Measurements from ENCODE around the gene ARG2.

Gene ARG2

DNA sequence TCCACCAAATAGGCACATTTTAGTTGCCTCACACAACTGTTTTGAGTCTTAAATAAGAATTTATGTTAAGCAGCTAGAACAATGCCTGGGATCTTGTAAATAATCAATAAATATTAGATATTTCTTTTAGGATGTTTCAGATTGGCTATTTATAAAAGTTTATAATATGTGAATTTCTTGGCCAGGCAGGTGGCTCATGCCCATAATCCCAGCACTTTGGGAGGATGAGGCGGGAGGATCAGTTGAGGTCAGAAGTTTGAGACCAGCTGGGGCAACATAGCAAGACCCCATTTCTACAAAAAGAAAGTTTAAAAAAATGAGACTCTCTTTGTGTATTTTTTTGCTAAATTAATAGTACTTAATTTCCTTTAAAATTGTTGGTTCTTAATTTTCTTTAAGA is 21.8 kb downstream of the ARG2 start:
- no peak for DNase-seq

DNA sequence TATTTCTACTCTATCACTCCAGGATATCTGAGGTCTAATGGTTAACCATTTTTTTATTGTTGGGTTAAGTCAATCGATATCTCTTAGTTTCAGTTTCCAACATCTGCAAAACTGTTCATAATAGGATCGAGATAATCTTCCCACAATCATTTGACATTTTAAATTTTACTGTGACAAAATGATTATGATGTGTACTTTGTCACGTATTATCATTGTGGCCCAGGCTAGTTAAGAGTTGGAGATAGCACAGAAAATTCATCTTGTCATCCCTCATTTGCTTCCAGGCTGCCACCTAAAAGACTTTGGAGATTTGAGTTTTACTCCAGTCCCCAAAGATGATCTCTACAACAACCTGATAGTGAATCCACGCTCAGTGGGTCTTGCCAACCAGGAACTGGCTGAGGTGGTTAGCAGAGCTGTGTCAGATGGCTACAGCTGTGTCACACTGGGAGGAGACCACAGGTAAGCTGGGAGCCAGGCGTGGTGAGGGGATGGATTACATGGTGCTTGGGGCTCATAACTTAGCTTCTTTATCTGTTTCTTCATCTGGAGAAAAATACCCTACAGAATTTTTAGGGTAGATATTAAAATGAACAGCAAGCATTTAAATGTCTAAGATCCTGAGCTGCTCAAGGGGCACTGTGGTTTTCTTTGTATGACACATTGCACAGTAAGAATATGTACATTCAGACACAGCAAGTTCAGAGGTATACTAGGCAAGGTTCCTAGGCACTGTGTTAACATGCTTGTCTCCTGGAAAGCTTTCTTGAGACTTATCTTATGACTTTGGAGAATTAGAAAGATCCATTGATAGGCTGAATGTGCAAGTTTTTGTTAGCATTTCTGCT is 22.4 kb downstream of the ARG2 start:
- no peak for DNase-seq

DNA sequence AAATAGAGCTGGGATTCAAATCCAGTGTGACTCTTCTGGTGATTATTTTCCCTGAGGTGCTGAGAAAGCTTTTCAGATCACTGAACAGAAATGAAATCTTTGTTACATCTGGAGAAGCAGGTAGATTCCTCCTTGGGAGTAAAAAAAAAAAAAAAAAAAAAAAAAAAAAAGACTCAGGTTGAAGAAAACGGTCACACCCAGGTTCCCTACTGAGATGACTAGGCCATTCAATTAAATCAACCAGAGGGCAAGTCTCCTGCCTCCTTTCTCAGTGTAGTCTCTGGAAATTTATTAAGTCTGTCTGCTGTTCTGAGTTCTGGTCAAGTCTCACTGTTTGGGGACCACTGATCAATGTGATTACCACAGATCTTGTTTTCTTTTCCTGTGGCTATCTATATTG is 24.0 kb downstream of the ARG2 start:
- DNase-seq, result no peak

DNA sequence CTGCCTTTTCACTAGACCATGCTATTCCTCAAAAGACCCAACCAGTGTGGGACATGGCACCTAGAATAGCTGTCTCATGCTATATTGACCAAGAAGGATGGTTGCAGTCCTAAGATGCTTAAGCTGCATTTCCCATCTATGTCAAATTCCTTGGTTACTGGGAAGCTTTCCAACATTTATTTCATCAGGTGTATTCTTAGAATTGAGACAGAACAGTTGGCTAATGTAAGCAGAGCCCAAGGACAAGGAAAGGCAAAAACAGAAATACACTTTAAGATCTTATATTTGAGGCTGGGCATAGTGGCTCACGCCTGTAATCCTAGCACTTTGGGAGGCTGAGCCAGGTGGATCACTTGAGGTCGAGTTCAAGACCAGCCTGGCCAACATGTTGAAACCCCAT is 24.7 kb downstream of the ARG2 start:
- peak; percentile 11 for DNase-seq

- no peak for DNase-seq
These were observed 25.7 kb downstream of the ARG2 start for GRCh38 chr14:67645414-67645813.

DNA sequence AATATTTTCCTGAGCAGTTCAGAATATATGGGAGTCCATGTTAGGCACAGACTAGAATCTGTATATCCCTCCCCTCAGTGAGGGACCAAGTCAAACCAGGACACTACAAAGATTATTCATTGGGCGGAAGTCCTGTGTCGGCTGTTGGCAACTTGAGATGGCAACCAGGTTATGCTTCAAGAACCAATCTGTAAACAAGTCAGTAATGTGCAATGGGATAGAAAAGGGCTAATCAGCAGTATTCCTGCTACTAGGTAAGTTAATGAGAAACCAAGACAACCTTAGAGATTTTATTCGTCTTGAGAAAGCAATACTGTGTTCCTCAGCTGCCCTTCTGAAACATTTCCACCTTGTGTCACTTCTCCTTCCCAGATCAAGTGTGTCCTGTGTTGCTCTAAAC is 26.4 kb downstream of the ARG2 start:
- DNase-seq, result no peak

- DNase-seq, result no peak
These were observed 30.4 kb downstream of the ARG2 start for GRCh38 chr14:67650151-67650550.

DNA sequence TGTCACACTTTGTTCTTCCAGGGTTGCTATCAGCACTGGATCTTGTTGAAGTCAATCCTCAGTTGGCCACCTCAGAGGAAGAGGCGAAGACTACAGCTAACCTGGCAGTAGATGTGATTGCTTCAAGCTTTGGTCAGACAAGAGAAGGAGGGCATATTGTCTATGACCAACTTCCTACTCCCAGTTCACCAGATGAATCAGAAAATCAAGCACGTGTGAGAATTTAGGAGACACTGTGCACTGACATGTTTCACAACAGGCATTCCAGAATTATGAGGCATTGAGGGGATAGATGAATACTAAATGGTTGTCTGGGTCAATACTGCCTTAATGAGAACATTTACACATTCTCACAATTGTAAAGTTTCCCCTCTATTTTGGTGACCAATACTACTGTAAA is 31.0 kb downstream of the ARG2 start:
- peak; percentile 77 for DNase-seq

- no peak for DNase-seq
These were observed 32.5 kb downstream of the ARG2 start for GRCh38 chr14:67652189-67652588.

DNA sequence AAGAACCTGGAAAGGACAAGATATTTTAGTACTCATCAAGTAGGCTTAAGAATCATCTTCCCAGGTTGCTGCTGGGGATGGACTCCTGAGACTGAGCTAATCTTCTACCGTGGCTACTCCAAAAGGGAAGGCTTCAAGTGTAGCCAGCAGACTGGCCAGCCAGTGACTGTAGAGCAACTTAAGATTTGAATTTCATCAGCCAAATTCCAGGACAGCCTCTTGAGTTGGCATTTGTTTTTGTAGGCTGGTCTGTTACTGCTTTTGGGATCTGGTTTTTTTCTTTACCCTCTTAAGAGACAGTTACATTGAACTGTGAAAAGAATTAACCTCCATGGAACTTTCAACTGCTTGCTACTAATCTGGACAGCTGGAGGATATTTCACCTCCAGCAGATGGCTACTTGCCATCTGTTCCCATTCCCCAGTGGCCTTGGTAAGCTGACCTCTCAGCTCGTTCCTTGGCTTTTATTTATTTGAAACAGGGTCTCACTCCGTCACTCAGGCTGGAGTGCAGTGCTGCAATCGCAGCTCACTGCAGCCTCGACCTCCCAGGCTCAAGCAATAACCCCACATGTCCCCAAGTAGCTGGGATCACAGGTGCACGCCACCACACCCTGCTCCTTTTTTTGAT is 34.0 kb downstream of the ARG2 start:
- DNase-seq, result peak; percentile 57

- no peak for DNase-seq
These were observed 43.9 kb downstream of the ARG2 start for GRCh38 chr14:67663633-67664032.

DNA sequence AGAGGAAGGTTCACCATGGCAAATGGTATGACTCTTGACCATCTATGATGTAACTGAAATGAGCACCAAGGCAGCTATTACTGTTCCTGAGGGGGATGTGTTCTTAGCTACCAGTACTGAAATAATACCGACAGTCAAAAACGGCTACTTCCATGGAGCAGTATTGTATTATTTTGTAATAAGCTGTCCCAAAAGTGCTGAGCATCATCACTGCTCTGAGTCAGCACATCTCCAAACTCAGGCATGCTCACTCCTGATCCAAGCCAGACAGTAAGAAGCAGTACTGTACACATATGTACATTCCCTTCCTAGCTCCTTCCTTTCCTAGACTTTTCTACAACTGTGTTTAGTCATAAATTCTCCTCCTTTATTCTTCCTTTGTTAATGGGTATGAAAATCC is 46.1 kb downstream of the ARG2 start:
- DNase-seq, result peak; percentile 58

- peak; percentile 59 for DNase-seq
These were observed 47.2 kb downstream of the ARG2 start for GRCh38 chr14:67666750-67667449.

GRCh38 chr14:67668559-67668958 is 48.8 kb downstream of the ARG2 start:
- no peak for DNase-seq

- DNase-seq, result peak; percentile 17
These were observed 53.7 kb downstream of the ARG2 start for GRCh38 chr14:67673451-67673850.

GRCh38 chr14:67674139-67674479 is 54.4 kb downstream of the ARG2 start:
- peak; percentile 61 for DNase-seq

GRCh38 chr14:67674480-67675218 is 54.9 kb downstream of the ARG2 start, which contains the start of gene VTI1B:
Gene VTI1B (minus strand): TSS chr14:67674632. CDS start chr14:67674489, 143 bp downstream.
- DNase-seq, result peak; percentile 77

GRCh38 chr14:67675219-67675582 is 55.5 kb downstream of the ARG2 start:
- DNase-seq, result no peak

DNA sequence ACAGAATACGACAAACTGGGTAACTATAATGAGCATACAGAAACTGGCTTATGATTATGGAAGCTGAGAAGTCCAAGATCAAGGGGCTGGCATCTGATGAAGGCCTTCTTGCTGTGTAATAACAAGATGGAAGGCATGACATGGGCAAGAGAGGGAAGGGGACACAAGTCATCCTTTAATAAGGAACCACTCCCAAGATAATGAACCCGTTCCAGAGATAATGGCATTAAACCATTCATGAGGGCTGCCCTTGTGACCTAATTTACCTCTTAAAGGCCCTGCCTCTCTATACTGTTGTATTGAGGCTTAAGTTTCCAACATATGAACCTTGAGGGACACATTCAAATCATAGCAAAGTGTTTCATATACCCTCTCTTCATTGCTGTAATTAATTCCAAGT is 59.3 kb downstream of the ARG2 start:
- no peak for DNase-seq

- DNase-seq, result peak; percentile 61
These were observed 60.4 kb downstream of the ARG2 start for GRCh38 chr14:67680121-67680602.

DNA sequence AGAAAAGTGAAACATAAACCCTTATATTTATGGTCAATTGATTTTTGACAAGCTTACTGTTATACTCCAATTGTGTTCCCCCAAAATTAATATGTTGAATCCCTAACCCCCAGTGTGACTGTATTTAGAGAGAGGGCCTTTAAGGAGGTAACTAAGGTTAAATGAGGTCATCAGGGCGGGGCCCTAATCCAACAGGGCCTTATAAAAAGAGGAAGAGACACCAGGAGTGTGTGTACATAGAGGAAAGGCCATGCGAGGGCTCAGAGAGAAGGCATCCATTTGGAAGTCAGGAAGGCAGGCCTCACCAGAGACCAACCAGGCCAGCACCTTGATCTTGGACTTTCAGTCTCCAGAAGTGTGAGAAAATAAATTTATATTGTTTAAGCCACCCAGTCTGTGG is 61.2 kb downstream of the ARG2 start:
- no peak for DNase-seq

DNA sequence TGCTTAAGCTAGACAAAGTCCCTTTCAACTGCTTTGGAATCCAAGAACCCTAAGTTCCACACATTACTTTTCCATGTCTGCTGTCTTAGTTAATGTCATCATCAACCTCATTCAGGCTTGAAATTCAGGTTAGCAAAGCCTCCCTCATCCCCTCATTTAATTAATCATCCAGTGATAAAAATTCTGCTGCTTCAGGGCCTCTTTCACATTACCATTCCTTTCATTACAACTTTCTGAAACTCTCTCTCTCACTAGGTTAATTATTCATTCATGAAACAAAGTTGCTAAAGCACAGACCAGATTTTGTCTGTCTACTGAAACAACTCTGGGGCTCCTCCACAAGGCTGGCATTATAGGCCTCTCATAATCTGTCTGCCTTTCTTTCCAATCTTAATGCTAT is 64.1 kb downstream of the ARG2 start:
- DNase-seq, result no peak

DNA sequence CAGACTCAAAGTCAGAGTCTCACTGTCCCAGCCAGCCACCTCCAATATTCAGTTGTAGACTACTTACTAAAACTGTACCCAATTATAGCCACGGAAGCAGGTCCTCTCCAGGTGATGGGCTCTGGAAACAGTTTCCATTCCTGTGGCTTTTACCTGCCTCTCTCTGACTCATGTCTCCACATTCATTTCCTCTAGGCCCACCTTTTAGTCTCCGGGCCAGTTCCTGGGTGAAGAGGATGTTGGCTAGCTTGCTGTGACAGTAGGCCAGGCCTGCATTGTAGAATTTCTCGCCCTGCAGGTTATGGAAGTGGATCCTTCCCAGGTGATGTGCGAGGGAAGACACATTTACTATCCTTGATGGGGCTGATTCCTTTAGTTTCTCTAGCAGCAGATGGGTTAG is 70.3 kb downstream of the ARG2 start:
- no peak for DNase-seq

Measured in fibroblast of skin of right biceps (primary cell).